HG03378 (cell line): ENCODE measurements around the gene DCUN1D2.

Source experiments
- ATAC-seq: cut with Tn5 transposase; IDR thresholded peaks from one replicate; pipeline ENCODE4 v1.9.1; 2021; ENCODE audit warnings: mild to moderate bottlenecking, moderate library complexity; ENCODE audit not compliant: unreplicated experiment

Gene DCUN1D2

GRCh38 chr13:113428469-113428865 lies 62.0 kb downstream of the DCUN1D2 start:
- ATAC-seq: no peak

GRCh38 chr13:113427562-113428468 lies 62.7 kb downstream of the DCUN1D2 start:
- no peak for ATAC-seq

GRCh38 chr13:113426591-113426986 lies 63.9 kb downstream of the DCUN1D2 start:
- ATAC-seq: no peak

GRCh38 chr13:113425941-113426590 lies 64.4 kb downstream of the DCUN1D2 start:
- ATAC-seq: no peak

GRCh38 chr13:113423520-113424163 lies 66.9 kb downstream of the DCUN1D2 start:
- ATAC-seq: no peak

- no peak for ATAC-seq
Observed at GRCh38 chr13:113422807-113423519, 67.5 kb downstream of the DCUN1D2 start.

- no peak for ATAC-seq
Observed at GRCh38 chr13:113421673-113422270, 68.7 kb downstream of the DCUN1D2 start.

GRCh38 chr13:113420833-113421600 lies 69.5 kb downstream of the DCUN1D2 start:
- ATAC-seq: no peak

- ATAC-seq: no peak
Observed at GRCh38 chr13:113420232-113420631, 70.3 kb downstream of the DCUN1D2 start.

GRCh38 chr13:113419531-113420193 lies 70.8 kb downstream of the DCUN1D2 start:
- ATAC-seq: no peak

GRCh38 chr13:113418722-113419049 lies 71.8 kb downstream of the DCUN1D2 start:
- ATAC-seq: no peak

GRCh38 chr13:113417836-113418721 lies 72.4 kb downstream of the DCUN1D2 start:
- no peak for ATAC-seq

- no peak for ATAC-seq
Observed at GRCh38 chr13:113417008-113417751, 73.3 kb downstream of the DCUN1D2 start.

- no peak for ATAC-seq
Observed at GRCh38 chr13:113415825-113416224, 74.7 kb downstream of the DCUN1D2 start.

- no peak for ATAC-seq
Observed at GRCh38 chr13:113415032-113415431, 75.5 kb downstream of the DCUN1D2 start.

GRCh38 chr13:113414335-113414734 lies 76.2 kb downstream of the DCUN1D2 start:
- ATAC-seq: no peak

- no peak for ATAC-seq
Observed at GRCh38 chr13:113413898-113414282, 76.6 kb downstream of the DCUN1D2 start.
